ENCODE results near the gene SPEN.
"Not testable (repeated sequence)": the region's sequence is repeated elsewhere in the genome, so short reads cannot be mapped to it uniquely, and the experiment has no call there.

The SPEN gene, protein sequence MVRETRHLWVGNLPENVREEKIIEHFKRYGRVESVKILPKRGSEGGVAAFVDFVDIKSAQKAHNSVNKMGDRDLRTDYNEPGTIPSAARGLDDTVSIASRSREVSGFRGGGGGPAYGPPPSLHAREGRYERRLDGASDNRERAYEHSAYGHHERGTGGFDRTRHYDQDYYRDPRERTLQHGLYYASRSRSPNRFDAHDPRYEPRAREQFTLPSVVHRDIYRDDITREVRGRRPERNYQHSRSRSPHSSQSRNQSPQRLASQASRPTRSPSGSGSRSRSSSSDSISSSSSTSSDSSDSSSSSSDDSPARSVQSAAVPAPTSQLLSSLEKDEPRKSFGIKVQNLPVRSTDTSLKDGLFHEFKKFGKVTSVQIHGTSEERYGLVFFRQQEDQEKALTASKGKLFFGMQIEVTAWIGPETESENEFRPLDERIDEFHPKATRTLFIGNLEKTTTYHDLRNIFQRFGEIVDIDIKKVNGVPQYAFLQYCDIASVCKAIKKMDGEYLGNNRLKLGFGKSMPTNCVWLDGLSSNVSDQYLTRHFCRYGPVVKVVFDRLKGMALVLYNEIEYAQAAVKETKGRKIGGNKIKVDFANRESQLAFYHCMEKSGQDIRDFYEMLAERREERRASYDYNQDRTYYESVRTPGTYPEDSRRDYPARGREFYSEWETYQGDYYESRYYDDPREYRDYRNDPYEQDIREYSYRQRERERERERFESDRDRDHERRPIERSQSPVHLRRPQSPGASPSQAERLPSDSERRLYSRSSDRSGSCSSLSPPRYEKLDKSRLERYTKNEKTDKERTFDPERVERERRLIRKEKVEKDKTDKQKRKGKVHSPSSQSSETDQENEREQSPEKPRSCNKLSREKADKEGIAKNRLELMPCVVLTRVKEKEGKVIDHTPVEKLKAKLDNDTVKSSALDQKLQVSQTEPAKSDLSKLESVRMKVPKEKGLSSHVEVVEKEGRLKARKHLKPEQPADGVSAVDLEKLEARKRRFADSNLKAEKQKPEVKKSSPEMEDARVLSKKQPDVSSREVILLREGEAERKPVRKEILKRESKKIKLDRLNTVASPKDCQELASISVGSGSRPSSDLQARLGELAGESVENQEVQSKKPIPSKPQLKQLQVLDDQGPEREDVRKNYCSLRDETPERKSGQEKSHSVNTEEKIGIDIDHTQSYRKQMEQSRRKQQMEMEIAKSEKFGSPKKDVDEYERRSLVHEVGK (N-terminal part only)

DNA sequence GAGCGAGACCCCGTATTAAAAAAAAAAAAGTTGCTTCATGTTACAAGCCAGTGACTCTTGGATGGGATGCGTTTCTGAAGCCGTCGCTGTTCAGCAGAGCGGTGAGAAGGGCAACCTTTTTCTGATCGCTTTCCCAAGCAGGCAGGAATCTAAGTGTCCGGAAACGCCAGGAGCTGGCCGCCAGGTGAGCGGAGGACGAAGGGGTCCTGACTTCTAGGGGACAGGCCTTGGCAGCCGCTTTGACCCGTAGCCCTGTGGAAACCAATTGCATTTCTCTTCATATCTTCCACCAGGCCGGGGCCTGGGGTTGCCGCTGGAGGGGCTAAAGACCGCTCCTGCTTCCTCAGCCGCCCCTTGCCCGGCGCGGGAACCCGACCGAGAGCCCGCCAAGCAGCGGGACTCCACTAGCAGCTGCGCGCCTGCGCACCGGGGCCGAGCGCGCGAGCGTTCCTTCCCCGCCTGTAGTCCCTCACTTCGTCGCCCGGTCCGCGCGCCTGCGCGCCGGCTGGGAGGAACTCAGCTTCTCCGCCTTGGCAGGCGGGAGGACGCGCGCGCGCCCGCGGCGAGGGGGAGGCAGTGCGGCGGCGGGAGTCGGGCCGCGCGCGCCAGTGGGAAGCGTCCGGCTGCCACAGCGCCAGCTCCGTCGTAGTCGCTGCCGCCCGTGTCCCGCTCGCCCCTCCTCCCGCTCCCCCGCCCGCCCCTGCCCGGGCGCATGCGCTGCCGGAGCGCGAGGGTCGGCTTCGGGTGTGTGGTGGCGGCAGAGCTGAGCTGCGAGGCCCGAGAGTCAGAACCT is at the start of gene SPEN:
Gene SPEN (plus strand): TSS at position 608 of the 793 bp plus-strand sequence. CDS start 361 bp downstream, outside the sequence.
- DNase-seq (ENCODE audit: low spot score in 2 of 2) (peak; percentile 91 to 95), ATAC-seq (replicated peaks; ENCODE audit: extremely low read depth, poor library complexity, severe bottlenecking) (peak; percentile 76)
- H3K9me3 Mint-ChIP-seq: no peaks in the 10 kb centered on the region
- H3K27me3 Mint-ChIP-seq: no peaks in the 10 kb centered on the region
- peaks cover 33% of the 10 kb centered on the region for H3K4me1 Mint-ChIP-seq
- H3K27ac Mint-ChIP-seq (ENCODE audit: low read depth): peak within 1 kb of the TSS; percentile 92
- peaks cover 15% of the 10 kb centered on the region for H3K36me3 Mint-ChIP-seq (ENCODE audit: insufficient read depth)
- peak within 1 kb of the TSS; percentile 98 for H3K4me3 Mint-ChIP-seq

DNA sequence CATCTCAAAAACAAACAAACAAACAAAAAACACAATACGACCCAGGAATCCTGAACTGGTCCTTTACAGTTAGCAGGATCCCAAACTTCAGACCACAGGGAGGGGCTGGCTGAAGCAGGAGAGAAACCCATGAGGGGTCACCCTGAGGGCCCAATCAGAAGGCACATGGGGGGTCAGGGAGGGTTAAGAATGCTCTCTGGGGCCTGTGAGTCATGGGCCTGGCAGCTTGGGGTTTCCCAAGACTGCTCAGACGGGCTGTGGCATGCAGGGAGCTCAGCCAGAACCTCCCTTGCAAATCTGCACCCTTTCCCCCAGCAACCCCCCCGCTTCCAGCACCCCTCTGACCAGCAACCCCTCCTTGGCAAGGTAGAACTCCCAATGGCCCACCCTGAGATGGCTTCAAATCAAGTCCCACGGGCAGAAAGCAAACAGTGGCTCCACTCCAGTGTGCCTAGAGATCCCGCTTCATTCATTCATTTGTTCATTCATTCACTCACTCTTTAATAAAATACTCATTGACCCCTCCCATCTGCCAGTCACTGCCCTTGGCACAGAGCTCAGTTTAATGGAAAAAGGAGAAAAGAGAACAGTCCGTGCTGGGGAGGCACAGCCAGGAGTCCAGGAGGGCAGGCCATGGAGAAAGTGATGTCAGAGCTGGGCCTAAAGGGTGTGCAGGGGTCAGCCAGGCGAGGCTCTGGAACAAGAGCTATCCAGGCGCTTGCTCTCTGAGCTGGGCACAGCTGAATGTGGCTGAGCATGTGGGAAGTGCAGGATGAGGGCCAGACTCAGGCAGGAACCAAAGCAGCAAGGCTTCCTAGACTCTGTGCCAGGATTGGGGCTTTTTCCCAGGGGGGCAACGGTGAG is 48.3 kb upstream of the SPEN start:
- no peaks in the 10 kb centered on the region for H3K4me1 Mint-ChIP-seq
- H3K36me3 Mint-ChIP-seq (ENCODE audit: insufficient read depth): no peaks in the 10 kb centered on the region
- peaks cover 28% of the 10 kb centered on the region for H3K27me3 Mint-ChIP-seq
- DNase-seq (ENCODE audit: low spot score in 2 of 2) (no peak), ATAC-seq (replicated peaks; ENCODE audit: extremely low read depth, poor library complexity, severe bottlenecking) (no peak)
- no peak overlapping the region for H3K4me3 Mint-ChIP-seq
- no peaks in the 10 kb centered on the region for H3K9me3 Mint-ChIP-seq
- H3K27ac Mint-ChIP-seq (ENCODE audit: low read depth): no peak overlapping the region

DNA sequence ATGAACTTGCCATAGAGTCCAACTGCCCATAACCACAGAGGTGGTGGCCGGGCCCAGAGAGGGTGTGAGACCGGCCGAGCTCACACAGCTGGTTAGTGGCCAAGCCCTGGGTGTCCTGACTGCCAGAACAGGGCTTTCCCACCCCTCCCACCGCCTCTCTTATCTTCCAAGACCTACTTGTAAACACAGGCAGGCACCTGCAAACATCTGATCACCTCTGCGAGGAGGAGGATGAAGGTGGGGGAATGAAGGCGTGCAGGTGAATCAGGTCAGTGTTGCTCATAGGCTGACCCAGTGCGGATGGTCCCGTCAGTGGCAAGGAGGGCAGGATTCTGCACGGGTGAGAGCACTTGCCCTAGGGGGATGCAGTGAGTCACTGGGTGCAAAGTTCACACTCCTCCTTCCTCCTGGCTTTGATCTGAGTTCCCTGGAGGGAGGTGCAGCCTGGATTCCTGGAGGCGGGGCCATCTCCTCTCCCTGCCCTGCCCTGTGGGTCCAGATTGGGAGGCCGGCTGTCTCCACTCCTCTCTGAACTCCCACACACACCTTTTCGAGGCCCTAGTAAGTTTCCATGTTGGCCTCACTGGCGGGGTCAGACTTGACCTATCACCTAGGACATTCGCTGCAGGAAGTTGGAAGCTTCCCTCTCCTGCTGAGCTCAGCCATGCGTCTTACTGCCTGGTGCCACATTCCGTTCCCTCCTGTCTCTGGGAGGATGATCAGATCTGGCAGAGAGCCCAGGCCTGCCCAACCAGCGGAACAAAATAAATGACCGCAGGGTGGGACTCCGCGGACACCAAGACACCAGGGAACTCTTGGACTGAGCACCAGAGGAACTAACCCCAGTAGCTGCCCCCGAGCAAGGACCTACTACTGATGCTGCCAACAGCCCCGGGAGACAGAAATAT is 47.3 kb upstream of the SPEN start:
- ATAC-seq (replicated peaks; ENCODE audit: extremely low read depth, poor library complexity, severe bottlenecking): no peak
- Mint-ChIP-seq H3K27ac (ENCODE audit: low read depth) (no peak overlapping the region), H3K36me3 (ENCODE audit: insufficient read depth) (no peaks in the 10 kb centered on the region), H3K4me3 (no peak overlapping the region), H3K9me3 (no peaks in the 10 kb centered on the region), H3K4me1 (no peaks in the 10 kb centered on the region), H3K27me3 (peaks cover 28% of the 10 kb centered on the region)
- no peak for DNase-seq (ENCODE audit: low spot score in 2 of 2)

DNA sequence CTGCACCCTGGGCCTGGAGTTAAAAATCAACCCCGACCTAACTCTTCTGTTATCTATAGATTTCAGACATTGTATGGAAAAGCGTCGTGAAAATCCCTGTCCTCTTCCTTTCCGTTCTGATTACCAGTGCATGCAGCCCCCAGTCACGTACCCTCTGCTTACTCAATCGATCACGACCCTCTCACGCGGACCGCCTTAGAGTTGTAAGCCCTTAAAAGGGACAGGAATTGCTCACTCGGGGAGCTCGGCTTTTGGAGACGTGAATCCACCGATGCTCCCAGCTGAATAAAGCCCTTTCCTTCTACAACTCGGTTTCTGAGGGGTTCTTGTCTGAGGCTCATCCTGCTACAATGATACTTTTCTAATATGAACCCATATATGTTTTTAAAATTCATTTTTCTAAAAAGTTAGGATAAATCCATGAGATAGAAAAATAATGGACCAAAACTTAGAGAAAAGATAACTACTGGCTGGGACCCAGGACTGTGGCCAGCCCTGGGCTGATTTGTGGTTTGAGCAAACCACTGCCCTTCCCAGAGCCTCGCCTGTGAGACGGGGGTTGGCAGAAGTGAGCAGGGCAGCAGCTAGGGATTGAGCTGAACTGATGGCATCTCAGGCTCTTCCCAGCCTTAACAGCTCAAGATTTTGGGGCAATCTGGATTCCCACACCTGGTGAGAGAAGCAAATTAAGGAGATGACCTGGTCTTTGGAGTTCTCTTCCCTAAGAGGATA is 45.1 kb upstream of the SPEN start:
- ATAC-seq (replicated peaks; ENCODE audit: extremely low read depth, poor library complexity, severe bottlenecking) (no peak), DNase-seq (ENCODE audit: low spot score in 2 of 2) (no peak)
- Mint-ChIP-seq H3K4me1 (no peaks in the 10 kb centered on the region), H3K27ac (ENCODE audit: low read depth) (no peak overlapping the region), H3K9me3 (no peaks in the 10 kb centered on the region), H3K4me3 (no peak overlapping the region), H3K27me3 (peaks cover 25% of the 10 kb centered on the region), H3K36me3 (ENCODE audit: insufficient read depth) (no peaks in the 10 kb centered on the region)

DNA sequence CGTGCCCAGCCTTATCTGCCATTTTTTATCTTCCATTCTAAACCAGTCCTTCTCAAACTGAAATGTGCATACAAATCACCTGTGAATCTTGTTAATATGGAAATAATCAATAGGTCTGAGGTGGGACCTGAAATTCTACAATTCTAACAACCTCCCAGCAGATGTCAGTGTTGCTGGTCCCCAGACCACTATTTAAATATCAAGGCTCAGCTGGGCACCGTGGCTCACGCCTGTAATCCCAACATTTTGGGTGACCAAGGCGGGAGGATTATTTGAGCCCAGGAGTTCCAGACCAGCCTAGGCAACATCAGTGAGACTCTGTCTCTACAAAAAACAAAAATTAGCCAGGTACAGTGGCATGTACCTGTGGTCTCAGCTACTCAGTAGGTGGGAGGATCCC is 44.1 kb upstream of the SPEN start:
- H3K27ac Mint-ChIP-seq (ENCODE audit: low read depth): no peak overlapping the region
- H3K4me1 Mint-ChIP-seq: no peaks in the 10 kb centered on the region
- H3K9me3 Mint-ChIP-seq: no peaks in the 10 kb centered on the region
- DNase-seq (ENCODE audit: low spot score in 2 of 2) (no peak), ATAC-seq (replicated peaks; ENCODE audit: extremely low read depth, poor library complexity, severe bottlenecking) (no peak)
- H3K36me3 Mint-ChIP-seq (ENCODE audit: insufficient read depth): no peaks in the 10 kb centered on the region
- H3K4me3 Mint-ChIP-seq: no peak overlapping the region
- H3K27me3 Mint-ChIP-seq: peaks cover 19% of the 10 kb centered on the region

DNA sequence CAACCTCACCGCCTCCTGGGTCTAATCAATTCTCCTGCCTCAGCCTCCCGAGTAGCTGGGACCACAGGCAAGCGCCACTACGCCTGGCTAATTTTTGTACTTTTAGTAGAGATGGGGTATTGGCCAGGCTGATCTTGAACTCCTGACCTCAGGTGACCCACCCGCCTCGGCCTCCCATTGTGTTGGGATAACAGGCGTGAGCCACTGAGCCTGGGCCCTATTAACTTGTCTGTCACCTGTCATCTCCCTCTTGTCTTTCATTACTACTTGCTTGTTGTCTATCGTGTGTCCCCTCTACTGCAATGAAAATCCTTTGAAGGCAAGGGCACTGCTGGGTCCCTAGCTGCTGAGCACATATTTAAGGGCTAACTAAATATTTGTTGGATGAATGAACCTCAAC is 43.4 kb upstream of the SPEN start:
- no peaks in the 10 kb centered on the region for H3K4me1 Mint-ChIP-seq
- no peak overlapping the region for H3K27ac Mint-ChIP-seq (ENCODE audit: low read depth)
- peaks cover 17% of the 10 kb centered on the region for H3K27me3 Mint-ChIP-seq
- H3K4me3 Mint-ChIP-seq: no peak overlapping the region
- ATAC-seq (replicated peaks; ENCODE audit: extremely low read depth, poor library complexity, severe bottlenecking) (no peak), DNase-seq (ENCODE audit: low spot score in 2 of 2) (no peak)
- no peaks in the 10 kb centered on the region for H3K9me3 Mint-ChIP-seq
- no peaks in the 10 kb centered on the region for H3K36me3 Mint-ChIP-seq (ENCODE audit: insufficient read depth)

DNA sequence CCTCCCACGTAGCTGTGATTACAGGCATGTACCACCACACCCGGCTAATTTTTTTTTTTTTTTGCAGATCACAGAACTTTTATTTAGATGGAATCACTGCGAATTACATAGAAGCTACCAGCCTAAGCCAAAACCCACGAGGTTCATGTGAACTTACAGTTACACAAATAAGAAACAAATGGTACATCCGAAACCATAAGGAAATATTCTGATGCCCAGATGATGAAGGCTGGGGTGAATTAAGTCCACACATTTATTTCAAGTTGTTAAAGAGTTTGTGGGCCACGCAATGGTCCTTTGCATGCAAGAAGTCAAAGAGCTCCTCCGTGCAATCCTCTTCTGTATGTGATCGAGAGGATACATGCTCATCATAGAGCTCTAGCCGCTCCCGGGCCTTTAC is 40.4 kb upstream of the SPEN start:
- Mint-ChIP-seq H3K36me3 (ENCODE audit: insufficient read depth) (no peaks in the 10 kb centered on the region), H3K27me3 (no peaks in the 10 kb centered on the region), H3K4me3 (no peak overlapping the region), H3K27ac (ENCODE audit: low read depth) (no peak overlapping the region), H3K9me3 (no peaks in the 10 kb centered on the region), H3K4me1 (no peaks in the 10 kb centered on the region)
- DNase-seq (ENCODE audit: low spot score in 2 of 2): no peak
- ATAC-seq (replicated peaks; ENCODE audit: extremely low read depth, poor library complexity, severe bottlenecking): no peak

DNA sequence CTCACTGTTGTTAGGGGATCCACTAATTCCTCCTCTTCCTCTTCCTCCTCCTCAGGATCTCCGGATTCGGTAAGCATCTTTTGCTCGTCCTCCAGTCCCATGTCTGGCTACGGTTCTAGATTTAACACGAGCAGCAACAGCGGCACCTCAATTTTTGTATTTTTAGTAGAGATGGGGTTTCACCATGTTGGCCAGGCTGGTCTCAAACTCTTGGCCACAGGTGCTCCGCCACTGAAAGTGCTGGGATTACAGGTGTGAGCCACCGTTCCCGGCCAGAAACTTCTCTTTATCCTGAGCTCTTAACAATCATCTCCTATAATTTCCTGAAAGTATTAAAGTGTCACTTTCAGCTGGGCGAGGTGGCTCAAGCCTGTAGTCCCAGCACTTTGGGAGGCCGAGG is 40.0 kb upstream of the SPEN start, which contains the start of gene UQCRHL:
Gene UQCRHL (minus strand): TSS at position 101 of the 400 bp plus-strand sequence. CDS start 0 bp downstream, at position 101.
- not testable (repeated sequence) for DNase-seq (ENCODE audit: low spot score in 2 of 2); ATAC-seq (replicated peaks; ENCODE audit: extremely low read depth, poor library complexity, severe bottlenecking); H3K36me3 Mint-ChIP-seq (ENCODE audit: insufficient read depth); H3K4me1 Mint-ChIP-seq; H3K27ac Mint-ChIP-seq (ENCODE audit: low read depth); H3K27me3 Mint-ChIP-seq; H3K4me3 Mint-ChIP-seq; H3K9me3 Mint-ChIP-seq

DNA sequence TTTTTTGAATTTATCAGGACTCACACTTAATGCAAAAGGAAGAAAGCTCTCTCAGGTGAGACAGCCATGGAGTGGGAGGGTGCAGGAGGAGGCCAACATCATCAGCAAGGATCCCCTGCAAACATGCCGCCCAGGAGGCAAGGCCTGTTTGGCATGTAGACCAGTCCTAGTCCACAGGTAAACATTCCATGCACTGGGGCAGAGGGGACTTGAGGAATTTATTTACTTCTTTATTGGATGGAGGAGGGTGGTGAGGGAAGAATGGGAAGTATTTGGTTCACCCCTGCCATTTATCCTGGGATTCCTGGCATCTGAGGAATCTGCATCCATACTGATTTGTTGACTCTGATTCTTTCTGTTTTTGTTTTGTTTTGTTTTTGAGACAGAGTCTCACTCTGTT is 38.6 kb upstream of the SPEN start:
- ATAC-seq (replicated peaks; ENCODE audit: extremely low read depth, poor library complexity, severe bottlenecking) (no peak), DNase-seq (ENCODE audit: low spot score in 2 of 2) (no peak)
- peaks cover 1% of the 10 kb centered on the region for H3K36me3 Mint-ChIP-seq (ENCODE audit: insufficient read depth)
- no peaks in the 10 kb centered on the region for H3K9me3 Mint-ChIP-seq
- no peak overlapping the region for H3K27ac Mint-ChIP-seq (ENCODE audit: low read depth)
- H3K4me1 Mint-ChIP-seq: no peaks in the 10 kb centered on the region
- H3K4me3 Mint-ChIP-seq: no peak overlapping the region
- H3K27me3 Mint-ChIP-seq: no peaks in the 10 kb centered on the region

DNA sequence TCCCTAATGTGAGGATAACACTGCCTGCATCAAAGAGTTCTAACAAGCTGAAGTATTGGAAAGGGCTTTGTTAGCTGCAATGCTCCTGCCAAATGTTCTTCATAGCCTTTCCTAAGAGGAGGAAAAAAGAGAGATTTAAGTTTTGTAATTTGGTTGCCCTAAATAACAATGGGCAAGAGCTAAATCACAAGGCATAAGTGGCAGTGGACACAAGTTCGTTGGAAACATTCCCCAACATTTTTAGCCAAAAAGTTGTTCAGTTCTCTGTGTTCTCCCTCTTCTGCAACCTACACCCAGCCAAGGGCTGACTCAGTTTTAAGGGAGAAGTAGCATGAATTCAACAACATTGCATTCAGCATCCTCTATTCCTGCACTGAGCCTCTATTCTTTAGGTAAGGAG is 37.4 kb upstream of the SPEN start:
- H3K27me3 Mint-ChIP-seq: no peaks in the 10 kb centered on the region
- no peaks in the 10 kb centered on the region for H3K9me3 Mint-ChIP-seq
- H3K4me3 Mint-ChIP-seq: no peak overlapping the region
- H3K4me1 Mint-ChIP-seq: no peaks in the 10 kb centered on the region
- DNase-seq (ENCODE audit: low spot score in 2 of 2): no peak
- H3K27ac Mint-ChIP-seq (ENCODE audit: low read depth): no peak overlapping the region
- peaks cover 2% of the 10 kb centered on the region for H3K36me3 Mint-ChIP-seq (ENCODE audit: insufficient read depth)
- no peak for ATAC-seq (replicated peaks; ENCODE audit: extremely low read depth, poor library complexity, severe bottlenecking)
